ENCODE measurements around the gene TTLL9.

DNA sequence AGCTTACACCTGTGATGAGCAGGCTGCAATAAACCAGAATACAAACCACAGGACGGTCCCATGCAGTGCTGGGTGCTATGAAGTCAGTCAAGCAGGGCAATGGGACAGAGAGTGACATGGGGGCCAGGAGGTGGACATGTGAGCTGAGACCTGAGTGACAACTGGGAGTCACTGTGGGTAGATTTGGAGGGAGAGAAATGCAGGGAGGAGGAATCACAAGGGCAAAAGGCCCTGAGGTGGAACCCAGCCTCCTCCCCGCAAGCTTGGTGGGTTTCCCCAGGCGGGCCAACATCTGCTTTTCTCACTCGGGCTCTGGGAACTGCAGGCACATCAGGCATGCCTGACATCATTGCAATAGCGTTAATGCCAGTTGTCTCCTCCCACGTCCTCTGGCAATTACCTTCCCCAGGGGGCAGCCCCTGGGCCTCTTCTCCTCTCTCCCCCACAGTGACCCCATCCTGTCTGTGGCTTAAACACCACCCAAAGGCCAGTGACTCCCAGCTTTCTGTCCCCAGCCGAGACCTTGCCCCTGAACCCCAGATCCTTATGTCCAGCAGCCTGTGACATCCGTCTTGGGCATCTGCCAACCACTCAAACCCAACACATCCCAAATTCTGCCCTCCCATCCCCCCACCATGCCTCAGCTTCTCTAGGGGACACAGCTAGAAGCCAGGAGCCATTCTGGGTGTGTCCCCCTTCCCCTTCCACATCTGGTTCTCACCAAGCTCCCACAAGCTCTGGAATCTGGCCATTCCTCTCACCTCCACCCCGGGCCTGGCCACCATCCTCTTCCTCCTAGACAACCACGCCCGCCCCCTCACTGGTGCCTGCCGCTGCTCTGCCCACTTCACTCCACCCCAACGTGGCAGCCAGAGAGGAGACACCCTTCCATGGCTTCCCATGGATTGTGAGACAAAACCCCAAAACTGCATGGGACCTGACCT lies 53.2 kb downstream of the TTLL9 start:
- TF ChIP-seq POLR2AphosphoS5 (IDR thresholded peaks at IDR 0.05; ENCODE audit: low read depth, low read length): no peak
- no peak for TF ChIP-seq TAF1 (IDR thresholded peaks at IDR 0.05; ENCODE audit: borderline replicate concordance, insufficient read depth, low read length)

All from PFSK-1 (cell line).